Skin epidermis (tissue), 12 donors: Measurements from ENCODE around the gene OSBPL3.

Experiments used
- H3K27ac ChIP-seq, 21 experiments: fragments of 200-600 bp; sonication (generic) in 11 of 21; one replicate each; pipeline ENCODE4 v1.5.0; 2020; ENCODE audit warnings: mild to moderate bottlenecking in 3 of 21, inconsistent platforms in 2 of 21, moderate library complexity in 2 of 21
- H3K4me3 ChIP-seq, 7 experiments: fragments of 200-600 bp; sonication (generic) in 2 of 7; one replicate each; pipeline ENCODE4 v1.5.0; 2020; ENCODE audit warnings: inconsistent platforms in 2 of 7, mild to moderate bottlenecking in 2 of 7, moderate library complexity in 1 of 7

Gene OSBPL3

GRCh38 chr7:24880886-24881285 is 99.1 kb downstream of the OSBPL3 start:
- H3K4me3 ChIP-seq, result no peak overlapping the region
- H3K27ac ChIP-seq, result no peak overlapping the region

GRCh38 chr7:24879291-24879690 is 100.7 kb downstream of the OSBPL3 start:
- H3K4me3 ChIP-seq, result no peak overlapping the region
- no peak overlapping the region for H3K27ac ChIP-seq

GRCh38 chr7:24877790-24878311 is 102.1 kb downstream of the OSBPL3 start:
- Histone ChIP-seq H3K27ac (peak overlapping the region in 3 of 21 experiments; percentile 4 to 48 (median 33)), H3K4me3 (no peak overlapping the region)

GRCh38 chr7:24874791-24875190 is 105.2 kb downstream of the OSBPL3 start:
- Histone ChIP-seq H3K27ac (no peak overlapping the region), H3K4me3 (no peak overlapping the region)

- no peak overlapping the region for H3K4me3 ChIP-seq
- no peak overlapping the region for H3K27ac ChIP-seq
These were observed 106.0 kb downstream of the OSBPL3 start for GRCh38 chr7:24873944-24874343.

DNA sequence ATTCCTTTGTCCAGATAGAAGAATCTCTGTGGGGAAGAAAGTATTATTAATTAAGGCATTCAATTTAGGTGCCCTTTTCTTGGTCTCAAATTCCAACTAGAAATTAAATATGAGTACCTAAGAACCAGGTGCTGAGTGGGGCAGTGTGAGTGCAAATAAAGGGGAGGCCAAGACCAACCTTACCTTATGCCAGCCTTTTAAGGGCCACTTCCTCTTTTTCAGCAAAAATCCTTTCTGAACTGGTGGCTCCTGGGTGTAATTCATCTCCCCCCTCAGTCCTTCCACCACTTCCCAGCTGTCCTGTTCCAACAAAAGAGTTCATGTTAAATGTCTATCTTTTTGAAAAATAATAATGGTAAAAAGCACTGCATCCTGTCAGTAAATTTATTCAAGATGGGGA is 108.2 kb downstream of the OSBPL3 start:
- no peak overlapping the region for H3K27ac ChIP-seq
- H3K4me3 ChIP-seq, result no peak overlapping the region

GRCh38 chr7:24870766-24871165 is 109.2 kb downstream of the OSBPL3 start:
- no peak overlapping the region for H3K4me3 ChIP-seq
- H3K27ac ChIP-seq, result no peak overlapping the region

GRCh38 chr7:24869572-24869971 is 110.4 kb downstream of the OSBPL3 start:
- Histone ChIP-seq H3K27ac (no peak overlapping the region), H3K4me3 (no peak overlapping the region)

DNA sequence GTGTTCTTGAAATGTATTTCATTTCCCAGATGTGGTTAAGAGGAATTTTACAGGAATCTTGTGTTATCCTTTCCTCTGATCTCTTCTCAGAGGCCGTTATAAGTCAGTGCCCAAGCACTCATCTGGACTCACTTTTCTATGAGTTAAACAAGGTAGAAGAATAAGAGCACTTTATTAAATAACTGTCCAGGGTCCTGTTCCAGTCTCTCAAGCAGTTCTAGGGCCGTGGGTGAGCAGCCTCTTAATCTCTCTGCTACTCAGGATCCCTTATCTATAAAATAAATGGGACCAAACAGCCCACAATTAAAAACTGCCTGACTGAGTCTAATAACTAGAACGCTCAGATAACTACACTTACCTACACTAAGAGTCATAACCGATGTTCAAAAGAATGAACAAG is 111.2 kb downstream of the OSBPL3 start:
- Histone ChIP-seq H3K27ac (no peak overlapping the region), H3K4me3 (no peak overlapping the region)

DNA sequence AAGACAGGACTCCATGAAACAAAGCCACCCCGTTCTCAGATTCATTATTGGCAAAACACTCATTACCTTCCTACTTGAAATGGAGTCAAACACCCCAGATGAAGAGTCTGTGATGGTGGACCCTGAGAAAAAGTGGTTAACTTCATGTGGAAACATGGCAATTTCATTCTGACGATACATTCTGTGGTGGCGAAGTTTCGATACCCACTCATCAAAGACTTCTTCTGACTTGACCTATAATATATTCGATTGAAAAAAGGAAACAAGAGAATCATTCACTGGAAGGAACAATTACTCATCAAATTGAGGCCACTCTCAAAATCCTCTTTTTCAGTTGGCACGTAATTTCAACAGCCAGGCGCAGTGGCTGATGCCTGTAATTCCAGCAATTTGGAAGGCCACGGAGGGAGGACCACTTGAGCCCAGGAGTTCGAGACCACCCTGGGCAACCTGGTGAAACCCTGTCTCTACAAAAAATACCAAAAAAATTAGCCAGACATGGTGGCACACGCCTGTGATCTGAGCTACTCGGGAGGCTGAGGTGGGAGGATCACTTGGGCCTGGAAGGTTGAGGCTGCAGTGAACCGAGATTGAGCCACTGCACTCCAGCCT is 113.9 kb downstream of the OSBPL3 start:
- no peak overlapping the region for H3K4me3 ChIP-seq

DNA sequence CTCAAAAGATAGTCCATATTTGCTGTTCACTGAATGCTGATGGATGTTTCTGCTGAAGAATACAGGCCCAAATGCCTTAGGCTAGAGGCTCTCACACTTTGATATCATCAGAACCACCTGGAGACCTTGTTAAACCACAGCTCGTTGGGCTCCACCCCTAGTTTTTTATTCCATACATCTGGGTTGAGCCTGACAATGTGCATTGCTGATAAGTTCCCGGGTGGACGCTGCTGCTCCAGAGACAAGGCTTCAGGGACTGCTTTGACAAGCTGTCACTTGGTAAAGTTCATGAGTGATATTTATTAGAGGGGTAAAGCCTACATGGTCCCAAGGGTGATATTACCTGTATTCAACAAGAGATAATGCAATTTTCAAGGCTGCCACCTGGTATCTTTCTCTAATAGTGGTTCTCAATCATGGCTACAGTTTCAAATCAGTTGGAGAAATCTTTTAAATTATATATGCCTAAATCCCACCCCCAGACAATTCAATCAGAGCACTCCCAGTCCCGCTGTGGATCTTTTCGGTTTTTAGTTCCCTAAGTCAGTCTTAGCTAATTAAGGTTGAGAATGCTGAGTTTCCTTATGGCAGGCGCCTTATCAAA is 115.7 kb downstream of the OSBPL3 start:
- no peak overlapping the region for H3K27ac ChIP-seq
- no peak overlapping the region for H3K4me3 ChIP-seq

More for the DNA sequence above, 113.9 kb downstream of the OSBPL3 start:
- no peak overlapping the region for H3K27ac ChIP-seq

- Histone ChIP-seq H3K27ac (no peak overlapping the region), H3K4me3 (no peak overlapping the region)
These were observed 116.4 kb downstream of the OSBPL3 start for GRCh38 chr7:24863626-24864025.

- Histone ChIP-seq H3K27ac (no peak overlapping the region), H3K4me3 (no peak overlapping the region)
These were observed 117.5 kb downstream of the OSBPL3 start for GRCh38 chr7:24862461-24862860.

DNA sequence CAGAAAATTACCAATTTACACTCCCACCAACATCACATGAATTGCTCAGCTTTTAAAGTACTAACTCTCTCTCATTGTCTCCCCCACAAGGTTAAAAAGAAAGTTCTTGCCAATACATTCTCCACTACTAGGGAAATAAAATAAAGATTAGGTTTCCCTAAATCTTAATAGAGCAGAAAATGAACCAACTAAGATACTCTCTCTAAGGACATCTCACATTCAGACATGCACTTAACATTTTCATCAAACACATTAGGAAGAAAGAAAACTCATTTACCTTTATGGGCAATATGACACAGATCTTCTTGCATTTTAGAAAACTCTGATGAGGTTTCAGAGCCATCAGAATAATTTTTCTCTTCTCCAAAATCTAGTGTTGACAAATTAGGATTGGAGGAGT is 118.6 kb downstream of the OSBPL3 start:
- Histone ChIP-seq H3K27ac (no peak overlapping the region), H3K4me3 (no peak overlapping the region)

GRCh38 chr7:24860611-24861010 is 119.4 kb downstream of the OSBPL3 start:
- H3K27ac ChIP-seq, result no peak overlapping the region
- no peak overlapping the region for H3K4me3 ChIP-seq

GRCh38 chr7:24858108-24858977 is 121.6 kb downstream of the OSBPL3 start:
- H3K27ac ChIP-seq, result no peak overlapping the region
- H3K4me3 ChIP-seq, result no peak overlapping the region

DNA sequence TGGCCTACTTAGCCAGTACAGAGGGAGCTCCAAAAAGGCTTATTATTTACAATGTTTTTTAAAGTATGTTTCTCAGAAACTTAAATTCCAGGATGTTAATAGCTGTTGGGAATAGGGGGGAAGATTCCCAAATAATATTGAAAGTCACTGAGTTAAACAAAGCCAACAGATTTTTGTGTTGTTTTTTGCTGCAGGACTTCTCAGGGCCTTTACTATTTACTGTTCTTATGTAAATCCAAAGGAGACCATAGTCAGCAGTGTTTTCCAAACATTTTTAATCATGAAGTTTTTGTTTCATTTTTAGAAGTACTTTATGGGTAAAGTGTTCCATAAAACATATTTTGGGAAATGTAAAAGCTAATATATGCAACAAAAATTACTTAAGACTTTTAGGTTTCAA is 122.4 kb downstream of the OSBPL3 start:
- H3K4me3 ChIP-seq, result no peak overlapping the region

DNA sequence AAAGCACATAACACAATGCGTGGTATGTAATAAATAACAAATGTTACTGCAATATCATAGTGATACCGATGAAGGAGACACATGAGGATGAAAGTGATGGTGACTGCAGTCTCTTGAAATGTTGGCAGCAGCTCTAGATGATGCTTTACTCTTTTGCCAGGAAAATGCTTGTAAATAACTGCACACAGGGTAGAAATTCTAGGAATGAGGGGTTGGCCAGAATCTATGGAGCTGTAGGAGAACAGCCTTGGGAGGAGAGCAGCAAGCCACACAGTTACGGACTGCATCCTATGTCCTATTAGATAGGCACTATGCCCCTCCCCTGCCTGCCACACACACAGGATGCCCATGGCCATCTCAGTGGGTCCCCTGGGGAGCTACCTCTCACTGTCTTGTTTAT is 125.1 kb downstream of the OSBPL3 start:
- Histone ChIP-seq H3K27ac (no peak overlapping the region), H3K4me3 (no peak overlapping the region)

More for the DNA sequence above, 122.4 kb downstream of the OSBPL3 start:
- no peak overlapping the region for H3K27ac ChIP-seq

DNA sequence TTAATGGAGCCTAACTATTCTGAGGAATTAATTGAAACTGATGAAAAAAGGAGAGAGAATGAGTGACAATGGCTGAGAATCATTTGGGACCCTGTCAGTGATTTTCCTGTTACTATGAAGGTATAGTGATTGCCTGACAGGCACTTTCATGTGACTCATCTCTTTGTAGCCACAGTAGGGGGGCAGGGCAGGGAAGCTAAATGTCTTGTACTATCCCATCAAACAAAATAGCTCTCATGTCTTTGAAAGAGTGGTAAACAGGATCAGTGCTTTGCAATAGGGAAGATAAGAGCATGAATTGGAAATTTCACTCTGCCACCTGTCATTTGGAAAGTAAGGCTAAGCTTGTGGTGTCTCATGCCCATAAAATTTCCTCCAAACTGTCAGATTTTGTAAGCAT is 128.2 kb downstream of the OSBPL3 start:
- no peak overlapping the region for H3K27ac ChIP-seq
- H3K4me3 ChIP-seq, result no peak overlapping the region

GRCh38 chr7:24848878-24849277 is 131.1 kb downstream of the OSBPL3 start:
- H3K4me3 ChIP-seq, result no peak overlapping the region
- no peak overlapping the region for H3K27ac ChIP-seq

DNA sequence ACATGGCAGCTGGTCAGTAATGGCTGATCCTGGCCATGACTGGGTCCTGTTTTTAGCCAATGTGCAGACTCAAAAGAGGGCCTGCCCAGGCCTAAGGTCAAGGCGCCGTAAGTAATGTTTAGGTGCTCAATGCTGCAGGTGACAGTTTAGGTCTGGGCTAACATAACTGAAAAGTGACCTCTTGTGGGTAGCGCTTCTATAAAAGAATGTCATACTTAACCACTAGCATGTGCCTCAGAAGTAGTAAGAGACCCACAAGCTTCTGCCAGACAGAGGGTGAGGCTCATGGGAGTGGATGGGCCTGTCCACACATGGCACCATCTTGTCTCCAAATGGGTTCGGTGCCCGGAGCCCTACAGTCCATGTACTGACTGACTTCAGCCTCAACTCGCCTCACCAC is 132.2 kb downstream of the OSBPL3 start:
- H3K27ac ChIP-seq, result no peak overlapping the region

More for the DNA sequence above, 132.2 kb downstream of the OSBPL3 start:
- no peak overlapping the region for H3K4me3 ChIP-seq
